ENCODE results near the gene SPINK1. TPM values are rescaled to one million over a fixed set of nuclear protein-coding genes. Genes with fewer than 3 reads are reported as not detected.

The SPINK1 gene
- total and polyA plus RNA-seq, 2 experiments from 2014 or later: 0.82 TPM; not detected in 1

- H2AFZ ChIP-seq: no peak overlapping the region
- no peak for ATAC-seq
- no peaks in the 10 kb centered on the region for H4K20me1 ChIP-seq (replicated peaks; ENCODE audit: insufficient read depth)
- Mint-ChIP-seq H3K4me3 (no peak overlapping the region), H3K27me3 (ENCODE audit: insufficient read depth, low read depth, poor library complexity) (no peaks in the 10 kb centered on the region), H3K4me1 (no peaks in the 10 kb centered on the region), H3K9me3 (no peaks in the 10 kb centered on the region), H3K27ac (no peak overlapping the region), H3K36me3 (ENCODE audit: low read depth) (no peaks in the 10 kb centered on the region)
- no peaks in the 10 kb centered on the region for H3K79me2 ChIP-seq (replicated peaks; ENCODE audit: insufficient read depth)
- no peak overlapping the region for H3K4me3 ChIP-seq
- DNase-seq (ENCODE audit: low spot score): no peak
- TF ChIP-seq POLR2AphosphoS5 (IDR thresholded peaks at IDR 0.05; ENCODE audit: low read depth) (no peak), NANOG (IDR thresholded peaks at IDR 0.05; ENCODE audit: borderline replicate concordance) (no peak), ZNF114 (CRISPR knock-in tag; IDR thresholded peaks at IDR 0.05) (no peak), REST (IDR thresholded peaks at IDR 0.05; ENCODE audit: unreplicated experiment) (no peak), ZNF462 (CRISPR knock-in tag; IDR thresholded peaks at IDR 0.05) (no peak), JUNB (IDR thresholded peaks at IDR 0.05; ENCODE audit: unreplicated experiment) (no peak), EZH2 (IDR thresholded peaks at IDR 0.05; ENCODE audit: low read depth, unreplicated experiment) (no peak), EZH2phosphoT487 (IDR thresholded peaks at IDR 0.05; ENCODE audit: unreplicated experiment) (no peak)
- no peaks in the 10 kb centered on the region for H3F3A ChIP-seq (replicated peaks; ENCODE audit: low read depth)
- H3K9me2 ChIP-seq (ENCODE audit: insufficient read depth): no peaks in the 10 kb centered on the region
- no peak overlapping the region for H3K27ac ChIP-seq (ENCODE audit: low read depth)
- no peak overlapping the region for H3K4me2 ChIP-seq
- H3K27me3 ChIP-seq (ENCODE audit: insufficient read depth): no peaks in the 10 kb centered on the region
- no peaks in the 10 kb centered on the region for H3K4me1 ChIP-seq (ENCODE audit: insufficient read depth)
- no peaks in the 10 kb centered on the region for H3K36me3 ChIP-seq (ENCODE audit: insufficient read depth)
Observed at GRCh38 chr5:147789820-147790219, 41.7 kb downstream of the SPINK1 start.

Measured in GM23338 (cell line).